DMS153 treated with DMSO at 0.1 percent for 48 hours (cell line): ENCODE results near the gene MGAT5B.

Experiments used
- DNase-seq: peaks from one replicate; lab custom pipeline; 2025; ENCODE audit not compliant: unreplicated experiment; lab: John Stamatoyannopoulos, UW

MGAT5B gene

DNA sequence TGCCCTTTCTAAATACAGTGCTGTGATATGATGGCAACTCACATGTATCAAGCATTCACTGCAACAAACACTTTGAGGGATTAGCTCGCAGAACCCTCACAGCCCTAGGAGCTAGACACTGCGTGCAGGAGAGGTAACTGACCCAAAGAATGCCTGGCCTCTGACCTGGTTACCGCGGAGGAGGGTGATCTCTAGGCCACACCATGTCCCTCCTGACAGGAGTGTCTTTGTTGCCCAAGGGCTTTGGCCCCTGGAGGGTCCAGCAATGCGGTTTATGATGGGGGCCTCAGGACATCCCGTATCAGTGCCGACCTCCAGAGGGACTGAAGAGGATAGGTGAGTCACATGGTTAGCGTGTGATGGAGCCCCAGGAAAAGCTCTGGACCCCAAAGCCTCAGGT, 130.6 kb downstream of the MGAT5B start:
- DNase-seq: no peak
